ENCODE data around the gene AASS. TPM values are rescaled to one million over a fixed set of nuclear protein-coding genes. Genes with fewer than 3 reads are reported as not detected.

The AASS gene
- total RNA-seq, 2 donors from 2014 or later: 47.2 to 87.7 TPM

GRCh38 chr7:122056977-122057376 is 87.1 kb downstream of the AASS start:
- no peak for DNase-seq (ENCODE audit: low spot score)
- Histone ChIP-seq H3K27me3 (replicated peaks; ENCODE audit: insufficient read depth) (no peaks in the 10 kb centered on the region), H3K36me3 (no peaks in the 10 kb centered on the region), H3K27ac (no peak overlapping the region), H3K9me3 (no peaks in the 10 kb centered on the region), H3K4me1 (ENCODE audit: control insufficient read depth in 1 of 2, low read depth in 2 of 2) (no peaks in the 10 kb centered on the region), H3K4me3 (no peak overlapping the region)
- no peak for TF ChIP-seq CTCF (IDR thresholded peaks at IDR 0.05)
- no peak for ATAC-seq (ENCODE audit: insufficient number of reproducible peaks, low FRiP score, low read depth)

DNA sequence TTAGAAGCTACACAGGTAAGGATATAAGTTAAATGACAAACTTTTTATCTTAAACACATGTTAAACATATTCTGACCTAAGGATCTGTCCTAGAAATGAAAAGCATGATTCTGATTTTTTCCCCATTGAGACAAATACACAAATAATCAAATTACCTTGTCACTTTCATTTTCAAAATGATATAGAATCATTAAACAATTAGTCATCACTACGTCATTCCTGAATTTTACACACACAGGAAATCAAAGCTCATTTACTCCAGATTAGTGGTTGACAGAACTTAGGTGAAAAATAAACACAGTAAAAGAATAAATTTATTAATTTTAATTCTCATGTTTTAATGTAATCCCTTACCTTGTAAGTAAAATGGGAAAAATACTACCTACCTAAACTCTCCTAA is 89.0 kb downstream of the AASS start:
- Histone ChIP-seq H3K4me1 (ENCODE audit: control insufficient read depth in 1 of 2, low read depth in 2 of 2) (no peaks in the 10 kb centered on the region), H3K4me3 (no peak overlapping the region), H3K36me3 (no peaks in the 10 kb centered on the region), H3K9me3 (no peaks in the 10 kb centered on the region), H3K27ac (no peak overlapping the region), H3K27me3 (replicated peaks; ENCODE audit: insufficient read depth) (no peaks in the 10 kb centered on the region)
- ATAC-seq (ENCODE audit: insufficient number of reproducible peaks, low FRiP score, low read depth) (no peak), DNase-seq (ENCODE audit: low spot score) (no peak)
- TF ChIP-seq CTCF (IDR thresholded peaks at IDR 0.05): no peak

- Histone ChIP-seq H3K9me3 (no peaks in the 10 kb centered on the region), H3K36me3 (no peaks in the 10 kb centered on the region), H3K4me3 (no peak overlapping the region), H3K27ac (no peak overlapping the region), H3K27me3 (replicated peaks; ENCODE audit: insufficient read depth) (no peaks in the 10 kb centered on the region), H3K4me1 (ENCODE audit: control insufficient read depth in 1 of 2, low read depth in 2 of 2) (no peaks in the 10 kb centered on the region)
- DNase-seq (ENCODE audit: low spot score) (no peak), ATAC-seq (ENCODE audit: insufficient number of reproducible peaks, low FRiP score, low read depth) (no peak)
- no peak for TF ChIP-seq CTCF (IDR thresholded peaks at IDR 0.05)
Measured at GRCh38 chr7:122054393-122054792, 89.7 kb downstream of the AASS start.

DNA sequence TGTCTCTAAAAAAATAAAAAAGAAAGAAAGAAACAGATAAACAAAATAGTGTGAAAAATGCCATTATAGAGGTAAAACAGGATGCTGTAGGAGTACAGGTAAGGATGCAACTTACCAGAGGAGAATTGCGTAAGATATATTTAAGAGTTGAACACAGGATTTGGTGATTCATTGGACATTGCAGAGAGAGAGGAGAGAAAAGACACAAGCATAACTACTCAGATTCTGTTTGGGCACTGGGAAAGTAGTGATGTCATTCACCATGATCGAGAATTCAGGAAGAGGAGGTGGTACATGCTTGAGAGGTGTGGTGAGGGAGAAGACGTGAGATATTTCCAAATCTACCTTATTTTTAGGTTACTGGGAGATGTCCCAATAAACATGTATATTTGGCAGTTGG is 97.6 kb downstream of the AASS start:
- no peak overlapping the region for H3K4me3 ChIP-seq
- no peaks in the 10 kb centered on the region for H3K36me3 ChIP-seq
- DNase-seq (ENCODE audit: low spot score): no peak
- no peaks in the 10 kb centered on the region for H3K4me1 ChIP-seq (ENCODE audit: control insufficient read depth in 1 of 2, low read depth in 2 of 2)
- ATAC-seq (ENCODE audit: insufficient number of reproducible peaks, low FRiP score, low read depth): no peak
- H3K27me3 ChIP-seq (replicated peaks; ENCODE audit: insufficient read depth): no peaks in the 10 kb centered on the region
- no peak for TF ChIP-seq CTCF (IDR thresholded peaks at IDR 0.05)
- H3K9me3 ChIP-seq: no peaks in the 10 kb centered on the region
- H3K27ac ChIP-seq: no peak overlapping the region

- no peak for TF ChIP-seq CTCF (IDR thresholded peaks at IDR 0.05)
- Histone ChIP-seq H3K27me3 (replicated peaks; ENCODE audit: insufficient read depth) (no peaks in the 10 kb centered on the region), H3K27ac (no peak overlapping the region), H3K9me3 (no peaks in the 10 kb centered on the region), H3K36me3 (no peaks in the 10 kb centered on the region), H3K4me1 (ENCODE audit: control insufficient read depth in 1 of 2, low read depth in 2 of 2) (no peaks in the 10 kb centered on the region), H3K4me3 (no peak overlapping the region)
- DNase-seq (ENCODE audit: low spot score): no peak
- no peak for ATAC-seq (ENCODE audit: insufficient number of reproducible peaks, low FRiP score, low read depth)
Measured at GRCh38 chr7:122040147-122040546, 103.9 kb downstream of the AASS start.
